HEK293T (cell line): Measurements from ENCODE around the gene DSTYK.

Experiments
- ARNT ChIP-seq: fragments of 450-650 bp; IDR thresholded peaks from 2 replicates; pipeline ENCODE4 v1.6.1; 2017; ENCODE audit warnings: mild to moderate bottlenecking
- BHLHE40 ChIP-seq: fragments of 450-650 bp; IDR thresholded peaks from 2 replicates; pipeline ENCODE4 v1.6.1; 2016; ENCODE audit warnings: mild to moderate bottlenecking, moderate library complexity, borderline replicate concordance
- FOXA1 ChIP-seq: fragments of 450-650 bp; IDR thresholded peaks from 2 replicates; pipeline ENCODE4 v1.6.1; 2016; ENCODE audit warnings: mild to moderate bottlenecking
- FOXK2 ChIP-seq: fragments of 450-650 bp; IDR thresholded peaks from 2 replicates; pipeline ENCODE4 v1.6.1; 2016; ENCODE audit warnings: mild to moderate bottlenecking
- FOXM1 ChIP-seq: fragments of 450-650 bp; IDR thresholded peaks from 2 replicates; pipeline ENCODE4 v1.6.1; 2017; ENCODE audit warnings: mild to moderate bottlenecking, borderline replicate concordance
- HDGF ChIP-seq: fragments of 450-650 bp; IDR thresholded peaks from 2 replicates; pipeline ENCODE4 v1.6.1; 2017; ENCODE audit warnings: antibody characterized with exemption, borderline replicate concordance
- NFRKB ChIP-seq: fragments of 450-650 bp; IDR thresholded peaks from 2 replicates; pipeline ENCODE4 v1.6.1; 2016; ENCODE audit warnings: mild to moderate bottlenecking, moderate library complexity
- PKNOX1 ChIP-seq: fragments of 450-650 bp; IDR thresholded peaks from 2 replicates; pipeline ENCODE4 v1.6.1; 2016
- SP1 ChIP-seq: fragments of 450-650 bp; IDR thresholded peaks from 2 replicates; pipeline ENCODE4 v1.6.1; 2017
- SUZ12 ChIP-seq: fragments of 450-650 bp; IDR thresholded peaks from 2 replicates; pipeline ENCODE4 v1.6.1; 2016; ENCODE audit warnings: mild to moderate bottlenecking
- TARDBP ChIP-seq: fragments of 450-650 bp; IDR thresholded peaks from 2 replicates; pipeline ENCODE4 v1.6.1; 2016
- ZNF384 ChIP-seq: fragments of 450-650 bp; IDR thresholded peaks from 2 replicates; pipeline ENCODE4 v1.6.1; 2016

GRCh38 chr1:205229399-205229871, 17.9 kb upstream of the DSTYK start:
- no peak for TF ChIP-seq BHLHE40
- TF ChIP-seq PKNOX1 = peak; percentile 66
- no peak for TF ChIP-seq SP1
- no peak for TF ChIP-seq FOXK2
- no peak for TF ChIP-seq FOXM1
- TF ChIP-seq SUZ12 = no peak
- no peak for TF ChIP-seq FOXA1
- no peak for TF ChIP-seq NFRKB
- no peak for TF ChIP-seq HDGF
- no peak for TF ChIP-seq TARDBP
- no peak for TF ChIP-seq ZNF384
- no peak for TF ChIP-seq ARNT
